Measurements from ENCODE around the gene ASCL1.

Gene ASCL1

GRCh38 chr12:102958073-102958829, 777 bp downstream of the ASCL1 start:
- TF ChIP-seq, protein P1, sequence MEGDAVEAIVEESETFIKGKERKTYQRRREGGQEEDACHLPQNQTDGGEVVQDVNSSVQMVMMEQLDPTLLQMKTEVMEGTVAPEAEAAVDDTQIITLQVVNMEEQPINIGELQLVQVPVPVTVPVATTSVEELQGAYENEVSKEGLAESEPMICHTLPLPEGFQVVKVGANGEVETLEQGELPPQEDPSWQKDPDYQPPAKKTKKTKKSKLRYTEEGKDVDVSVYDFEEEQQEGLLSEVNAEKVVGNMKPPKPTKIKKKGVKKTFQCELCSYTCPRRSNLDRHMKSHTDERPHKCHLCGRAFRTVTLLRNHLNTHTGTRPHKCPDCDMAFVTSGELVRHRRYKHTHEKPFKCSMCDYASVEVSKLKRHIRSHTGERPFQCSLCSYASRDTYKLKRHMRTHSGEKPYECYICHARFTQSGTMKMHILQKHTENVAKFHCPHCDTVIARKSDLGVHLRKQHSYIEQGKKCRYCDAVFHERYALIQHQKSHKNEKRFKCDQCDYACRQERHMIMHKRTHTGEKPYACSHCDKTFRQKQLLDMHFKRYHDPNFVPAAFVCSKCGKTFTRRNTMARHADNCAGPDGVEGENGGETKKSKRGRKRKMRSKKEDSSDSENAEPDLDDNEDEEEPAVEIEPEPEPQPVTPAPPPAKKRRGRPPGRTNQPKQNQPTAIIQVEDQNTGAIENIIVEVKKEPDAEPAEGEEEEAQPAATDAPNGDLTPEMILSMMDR (IDR thresholded peaks at IDR 0.05; ENCODE audit: borderline replicate concordance, insufficient read depth, low read depth, low read length): 0 out of 2 replicates have a peak, but pooled peaks have one; percentile 1
- peak overlapping the region; percentile 46 for H3K4me3 ChIP-seq (ENCODE audit: low read depth, low read length)

- peak overlapping the region; percentile 46 for H3K4me3 ChIP-seq (ENCODE audit: low read depth, low read length)
- TF ChIP-seq, protein P1 (IDR thresholded peaks at IDR 0.05; ENCODE audit: borderline replicate concordance, insufficient read depth, low read depth, low read length): no peak
Measured at GRCh38 chr12:102958830-102959176, 1.3 kb downstream of the ASCL1 start.

DNA sequence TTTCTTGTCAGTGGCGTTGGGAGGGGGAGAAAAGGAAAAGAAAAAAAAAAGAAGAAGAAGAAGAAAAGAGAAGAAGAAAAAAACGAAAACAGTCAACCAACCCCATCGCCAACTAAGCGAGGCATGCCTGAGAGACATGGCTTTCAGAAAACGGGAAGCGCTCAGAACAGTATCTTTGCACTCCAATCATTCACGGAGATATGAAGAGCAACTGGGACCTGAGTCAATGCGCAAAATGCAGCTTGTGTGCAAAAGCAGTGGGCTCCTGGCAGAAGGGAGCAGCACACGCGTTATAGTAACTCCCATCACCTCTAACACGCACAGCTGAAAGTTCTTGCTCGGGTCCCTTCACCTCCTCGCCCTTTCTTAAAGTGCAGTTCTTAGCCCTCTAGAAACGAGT, 1.9 kb downstream of the ASCL1 start:
- no peak overlapping the region for H3K4me3 ChIP-seq (ENCODE audit: low read depth, low read length)
- TF ChIP-seq, protein P1 (IDR thresholded peaks at IDR 0.05; ENCODE audit: borderline replicate concordance, insufficient read depth, low read depth, low read length): no peak

DNA sequence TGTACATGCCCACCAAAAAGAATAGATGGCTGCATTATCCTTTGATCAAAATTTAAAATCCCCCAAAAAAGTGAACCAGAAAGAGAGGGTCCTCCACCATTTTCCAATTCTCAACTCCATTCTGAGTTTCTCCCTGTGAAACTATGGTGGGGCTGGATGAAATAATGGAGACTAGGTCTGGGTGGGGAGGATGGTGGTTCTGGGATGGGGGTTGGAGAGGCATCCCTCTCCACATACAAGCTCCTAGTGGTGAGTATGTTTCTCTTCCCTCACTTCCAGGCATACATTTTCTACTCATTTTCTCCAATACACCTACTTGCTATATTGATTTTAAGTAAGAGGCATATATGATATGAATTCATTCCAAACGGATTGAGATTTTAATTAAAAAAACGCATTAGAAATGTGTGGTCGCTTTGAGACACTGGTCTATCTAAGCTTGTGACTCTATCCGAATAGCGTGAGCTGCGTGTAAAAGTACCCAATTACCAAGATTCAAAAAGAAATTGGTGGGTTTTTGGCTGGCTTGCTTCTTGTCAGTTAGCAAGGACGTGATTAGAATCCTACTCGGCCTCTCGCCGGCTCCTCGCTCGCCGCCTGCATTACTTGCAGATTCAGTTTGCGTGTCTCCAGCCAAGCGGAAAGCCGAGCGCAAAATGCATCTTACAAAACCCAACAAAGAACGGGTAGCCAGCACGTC, 3.4 kb downstream of the ASCL1 start:
- H3K4me3 ChIP-seq (ENCODE audit: low read depth, low read length): no peak overlapping the region
- TF ChIP-seq, protein P1 (IDR thresholded peaks at IDR 0.05; ENCODE audit: borderline replicate concordance, insufficient read depth, low read depth, low read length): no peak

DNA sequence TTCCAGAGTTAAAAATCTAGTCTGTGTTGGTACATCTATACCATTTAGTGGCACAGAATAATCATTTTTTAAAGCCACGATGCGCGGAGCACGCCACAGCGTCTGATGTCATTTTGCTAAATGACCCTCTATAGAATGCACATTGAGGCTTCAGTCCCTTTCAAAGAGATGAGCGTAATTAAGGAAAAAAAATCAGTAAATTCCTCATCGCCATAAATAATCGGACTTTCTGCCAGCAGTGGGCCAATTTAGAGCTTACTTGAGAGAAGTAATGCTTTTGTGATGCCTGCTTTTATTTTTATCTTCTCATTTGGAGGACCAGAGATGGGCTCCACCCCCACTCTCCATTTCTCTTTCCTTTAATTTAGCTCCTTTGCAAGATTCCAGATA, 4.0 kb downstream of the ASCL1 start:
- H3K4me3 ChIP-seq (ENCODE audit: low read depth, low read length): no peak overlapping the region
- TF ChIP-seq, protein P1 (IDR thresholded peaks at IDR 0.05; ENCODE audit: borderline replicate concordance, insufficient read depth, low read depth, low read length): no peak

GRCh38 chr12:102962532-102962931, 5.1 kb downstream of the ASCL1 start:
- H3K4me3 ChIP-seq (ENCODE audit: low read depth, low read length): no peak overlapping the region
- TF ChIP-seq, protein P1 (IDR thresholded peaks at IDR 0.05; ENCODE audit: borderline replicate concordance, insufficient read depth, low read depth, low read length): no peak

DNA sequence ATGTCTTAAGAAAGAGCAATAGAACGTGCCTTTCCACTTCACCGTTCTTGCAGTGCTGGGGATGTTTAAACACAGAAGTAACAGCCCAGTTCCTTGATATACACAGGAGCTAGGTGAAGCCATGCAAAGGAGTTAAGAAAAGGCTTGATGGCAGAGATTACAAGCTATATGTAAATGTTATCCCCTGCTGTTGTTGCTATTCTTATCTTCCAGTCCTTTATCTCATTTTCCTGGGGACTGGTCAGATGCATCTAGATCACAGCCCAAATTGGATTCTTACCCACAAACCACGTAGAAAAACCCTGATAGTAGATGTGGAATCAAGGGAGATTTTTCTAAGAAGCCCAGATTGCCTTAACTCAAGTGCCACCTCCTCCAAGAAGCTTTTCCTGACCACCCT, 5.5 kb downstream of the ASCL1 start:
- TF ChIP-seq, protein P1 (IDR thresholded peaks at IDR 0.05; ENCODE audit: borderline replicate concordance, insufficient read depth, low read depth, low read length): no peak
- no peak overlapping the region for H3K4me3 ChIP-seq (ENCODE audit: low read depth, low read length)
